Testis (tissue), 3 donors: ENCODE data around the gene ARHGAP22. TPM values are rescaled to one million over a fixed set of nuclear protein-coding genes. Genes with fewer than 3 reads are reported as not detected.

Source experiments
- DNase-seq: peaks from one replicate; pipeline ENCODE4 v3.0.0-alpha.2; 2019
- H3K27ac ChIP-seq, 2 donors: fragments of 200-600 bp; sonication (generic); one replicate each; pipeline ENCODE4 v1.5.1; 2019
- H3K27me3 ChIP-seq: fragments of 200-600 bp; sonication (generic); one replicate; pipeline ENCODE4 v1.5.1; 2019
- H3K36me3 ChIP-seq: fragments of 200-600 bp; sonication (generic); one replicate; pipeline ENCODE4 v1.5.1; 2017; ENCODE audit warnings: low read depth; ENCODE audit errors: missing control alignments
- H3K4me1 ChIP-seq: fragments of 200-600 bp; sonication (generic); one replicate; pipeline ENCODE4 v1.5.1; 2019
- H3K4me3 ChIP-seq, 2 donors: fragments of 200-600 bp; sonication (generic); one replicate each; pipeline ENCODE4 v1.5.1; 2017 to 2019
- H3K9me3 ChIP-seq: fragments of 200-600 bp; sonication (generic); one replicate; pipeline ENCODE4 v1.5.1; 2017
- CTCF ChIP-seq, 3 experiments: fragments of 450-650 bp in 2 of 3; fragments of 200-600 bp in 1 of 3; sonication (generic) in 1 of 3; IDR thresholded peaks; one replicate each; pipeline ENCODE4 v1.5.1; 2016 to 2019; ENCODE audit warnings: antibody characterized with exemption in 3 of 3, mild to moderate bottlenecking in 2 of 3, moderate library complexity in 1 of 3
- POLR2A ChIP-seq: fragments of 450-650 bp; IDR thresholded peaks from one replicate; pipeline ENCODE4 v1.6.1; 2017; ENCODE audit warnings: antibody characterized with exemption, mild to moderate bottlenecking, moderate library complexity
- WGBS, 2 donors: methylation state at CpG; one replicate each; pipeline ENCODE4 v1.1.5; 2018; 5-methylcytosine and 5-hydroxymethylcytosine counted together
- intact Hi-C: fragments of 100-400 bp; cut with DNase I; formaldehyde crosslinking; loops from one replicate; pipeline ENCODE4 v1.15.1; 2023; ENCODE audit warnings: low total_unique reads
- polyA plus RNA-seq: library from polyadenylated mRNA; stranded (reverse); fragments of 350-450 nt; fragmentation: Illumina TruSeq; extraction: RNeasy Lipid Tissue Mini Kit (QIAGEN cat#74804); gene quantifications from one replicate; pipeline ENCODE4 v1.2.3, GENCODE V29; 2014; ENCODE audit warnings: low read depth, low replicate concordance; ENCODE audit not compliant: insufficient read depth
- small RNA-seq, 2 donors: library from RNA; depleted of rRNA; stranded (forward); fragments of <200 nt; gene quantifications; one replicate each; pipeline ENCODE3, GENCODE V24; 2016
- total RNA-seq, 2 donors: library from RNA; depleted of rRNA; stranded (reverse); fragments of >200 nt; gene quantifications; one replicate each; pipeline ENCODE4 v1.2.3, GENCODE V29; 2016

The ARHGAP22 gene
- total and polyA plus RNA-seq, 3 donors from 2014 or later, result 6.2 to 11.9 (median 8.8) TPM

GRCh38 chr10:48398261-48398660 is 206.6 kb downstream of the ARHGAP22 start:
- no peaks in the 10 kb centered on the region for H3K27me3 ChIP-seq
- no peaks in the 10 kb centered on the region for H3K9me3 ChIP-seq
- H3K36me3 ChIP-seq, result no peaks in the 10 kb centered on the region
- TF ChIP-seq POLR2A (no peak), CTCF (IDR thresholded peaks at IDR 0.05) (no peak)
- no peak overlapping the region for H3K4me3 ChIP-seq
- intact Hi-C loops, result no loop called here
- H3K27ac ChIP-seq, result no peak overlapping the region
- 84 to 91% methylated on average over 4 of the region's 4 CpGs for WGBS, 2 donors
- no peak for DNase-seq
- peaks cover 10% of the 10 kb centered on the region for H3K4me1 ChIP-seq

Small RNA genes lying within 50 kb of the gene (small RNA-seq; reads per million reads assigned to genes)
- gene AC016397.1, result 0 reads per million in 2 donors

Other genes starting within 250 kb of the ARHGAP22 start
- gene WDFY4, start 79.8 kb upstream of the ARHGAP22 start, total RNA-seq, result 10 to 100 TPM; 10.2 to 18.4 TPM
- 21.5 TPM for gene WDFY4, start 79.8 kb upstream of the ARHGAP22 start, polyA plus RNA-seq